Fibroblast of the aortic adventitia (primary cell): Measurements from ENCODE around the gene RGCC. TPM values are rescaled to one million over a fixed set of nuclear protein-coding genes. Genes with fewer than 3 reads are reported as not detected.
"Not testable (repeated sequence)": the region's sequence is repeated elsewhere in the genome, so short reads cannot be mapped to it uniquely, and the experiment has no call there.

Experiments used
- DNase-seq: peaks from one replicate; pipeline ENCODE4 v3.0.0-alpha.2; 2010; ENCODE audit warnings: low read depth
- H3K4me3 ChIP-seq: 2 replicates; pipeline ENCODE4 v1.5.1; 2011; ENCODE audit warnings: low read depth, mild to moderate bottlenecking, control low read depth, low read length, moderate library complexity
- total RNA-seq: library from RNA; depleted of rRNA; stranded (reverse); fragments of >200 nt; gene quantifications from 2 replicates; pipeline ENCODE4 v1.2.3, GENCODE V29; 2012; ENCODE audit warnings: low replicate concordance
- TF ChIP-seq, protein P1 (sequence below): IDR thresholded peaks from 2 replicates; pipeline ENCODE4 v1.5.1; 2011; ENCODE audit warnings: mild to moderate bottlenecking, low read length, control low read depth, inconsistent platforms; ENCODE audit not compliant: insufficient read depth

The RGCC gene
- total RNA-seq, 1 donor: 1.6 TPM

DNA sequence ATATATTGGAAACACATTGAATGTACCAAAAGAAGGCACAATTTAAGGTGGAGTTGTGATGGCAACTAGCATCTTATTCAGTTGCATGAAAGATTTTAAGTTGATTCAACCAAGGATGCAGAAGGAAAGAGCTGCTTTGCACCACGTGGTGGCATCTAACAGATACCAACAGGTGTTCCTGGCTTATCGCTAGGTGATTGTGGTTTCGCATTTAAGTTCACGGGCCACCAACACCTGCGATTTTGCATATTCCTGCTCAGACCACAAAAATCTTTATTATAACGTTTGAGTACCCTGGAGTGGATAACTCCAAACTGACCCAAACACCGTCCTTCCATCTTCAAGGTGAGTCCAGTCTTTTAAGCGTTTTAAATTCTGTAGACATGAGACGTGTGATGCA lies 45.3 kb downstream of the RGCC start:
- TF ChIP-seq, protein P1, sequence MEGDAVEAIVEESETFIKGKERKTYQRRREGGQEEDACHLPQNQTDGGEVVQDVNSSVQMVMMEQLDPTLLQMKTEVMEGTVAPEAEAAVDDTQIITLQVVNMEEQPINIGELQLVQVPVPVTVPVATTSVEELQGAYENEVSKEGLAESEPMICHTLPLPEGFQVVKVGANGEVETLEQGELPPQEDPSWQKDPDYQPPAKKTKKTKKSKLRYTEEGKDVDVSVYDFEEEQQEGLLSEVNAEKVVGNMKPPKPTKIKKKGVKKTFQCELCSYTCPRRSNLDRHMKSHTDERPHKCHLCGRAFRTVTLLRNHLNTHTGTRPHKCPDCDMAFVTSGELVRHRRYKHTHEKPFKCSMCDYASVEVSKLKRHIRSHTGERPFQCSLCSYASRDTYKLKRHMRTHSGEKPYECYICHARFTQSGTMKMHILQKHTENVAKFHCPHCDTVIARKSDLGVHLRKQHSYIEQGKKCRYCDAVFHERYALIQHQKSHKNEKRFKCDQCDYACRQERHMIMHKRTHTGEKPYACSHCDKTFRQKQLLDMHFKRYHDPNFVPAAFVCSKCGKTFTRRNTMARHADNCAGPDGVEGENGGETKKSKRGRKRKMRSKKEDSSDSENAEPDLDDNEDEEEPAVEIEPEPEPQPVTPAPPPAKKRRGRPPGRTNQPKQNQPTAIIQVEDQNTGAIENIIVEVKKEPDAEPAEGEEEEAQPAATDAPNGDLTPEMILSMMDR: no peak
- no peak for DNase-seq
- no peak overlapping the region for H3K4me3 ChIP-seq

GRCh38 chr13:41503356-41503755 lies 46.0 kb downstream of the RGCC start:
- no peak overlapping the region for H3K4me3 ChIP-seq
- TF ChIP-seq, protein P1: no peak

GRCh38 chr13:41504657-41505056 lies 47.3 kb downstream of the RGCC start:
- H3K4me3 ChIP-seq, DNase-seq: not testable (repeated sequence)

More at GRCh38 chr13:41503356-41503755, 46.0 kb downstream of the RGCC start:
- DNase-seq: no peak

DNA sequence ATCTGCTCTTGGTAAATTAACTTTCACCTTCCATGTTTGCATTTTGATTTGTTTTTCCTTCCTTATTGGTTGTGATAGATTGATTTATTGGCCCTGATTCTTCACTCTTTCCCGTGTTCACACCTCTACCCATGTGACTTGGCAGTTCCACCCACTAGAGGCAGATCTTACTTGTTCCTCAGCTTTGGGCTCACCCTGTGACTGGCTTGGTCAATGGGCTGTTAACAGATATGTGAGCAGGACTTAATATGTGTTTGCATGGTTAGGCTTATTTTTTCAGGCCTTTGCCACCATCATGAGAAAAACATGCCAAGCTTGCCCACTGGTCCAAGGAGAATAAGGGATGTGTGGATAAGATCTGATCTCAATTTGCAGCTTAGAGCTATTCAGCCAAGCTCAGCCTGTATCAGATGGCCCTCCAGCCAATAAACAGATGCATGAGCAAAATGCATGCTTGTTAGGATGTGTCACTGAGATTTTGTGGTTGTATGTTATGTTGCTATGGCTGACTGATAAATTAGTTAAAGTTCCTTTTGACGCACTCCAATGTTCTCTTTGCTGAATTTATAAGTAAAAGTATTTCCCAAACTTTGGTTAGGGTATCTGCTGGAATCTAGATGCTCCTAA lies 48.0 kb downstream of the RGCC start:
- peak; percentile 87 for DNase-seq
- no peak overlapping the region for H3K4me3 ChIP-seq
- TF ChIP-seq, protein P1: no peak

- DNase-seq: no peak
- no peak overlapping the region for H3K4me3 ChIP-seq
- TF ChIP-seq, protein P1: no peak
Observed at GRCh38 chr13:41506312-41506711, 49.0 kb downstream of the RGCC start.

DNA sequence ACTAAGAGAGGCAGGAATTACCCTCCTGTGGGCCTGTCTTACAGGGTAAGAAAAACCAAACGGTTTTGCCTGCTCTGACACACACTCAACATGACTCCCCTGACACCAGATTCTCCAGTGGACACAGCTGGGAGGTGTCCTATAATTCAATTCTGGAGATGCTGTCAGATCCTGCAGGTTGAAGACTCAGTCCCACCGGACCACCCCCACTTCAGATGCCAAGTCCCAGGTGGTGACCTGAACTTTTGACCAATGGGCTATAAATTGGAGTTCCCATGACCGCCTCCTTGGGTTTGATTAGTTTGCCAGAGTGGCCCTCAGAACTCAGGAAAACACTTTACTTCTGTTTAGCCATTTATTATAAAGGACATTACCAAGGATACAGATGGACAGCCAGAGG lies 52.6 kb downstream of the RGCC start:
- no peak for DNase-seq
- TF ChIP-seq, protein P1: no peak
- no peak overlapping the region for H3K4me3 ChIP-seq

DNA sequence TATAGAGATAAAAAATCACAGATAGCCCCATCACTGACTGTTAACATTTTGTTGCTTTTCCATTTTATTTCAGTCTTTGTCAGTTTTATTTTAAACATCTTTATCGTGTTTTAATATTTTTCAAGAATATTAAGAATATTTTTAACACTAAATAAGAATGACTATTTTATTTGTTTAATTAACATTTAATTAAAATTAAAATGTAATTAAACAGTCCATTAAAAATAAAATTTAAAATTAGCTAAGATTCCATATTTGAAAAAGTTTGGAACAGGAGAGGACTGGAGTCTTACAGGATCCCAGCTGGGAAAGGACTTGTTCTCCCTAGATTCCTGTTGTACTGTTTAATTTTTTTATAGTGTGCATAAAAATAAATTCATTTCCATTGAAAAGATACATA lies 54.5 kb downstream of the RGCC start:
- TF ChIP-seq, protein P1: no peak
- H3K4me3 ChIP-seq: no peak overlapping the region
- DNase-seq: no peak
